ENCODE measurements around the gene PBX4. TPM values are rescaled to one million over a fixed set of nuclear protein-coding genes. Genes with fewer than 3 reads are reported as not detected.
A peak's percentile ranks its signal among the peaks of the same experiment; 100 is the strongest.

The PBX4 gene
- total RNA-seq, 4 donors from 2014 or later, result 3.8 to 15.8 (median 5.9) TPM

GRCh38 chr19:19575411-19575810 is 43.1 kb downstream of the PBX4 start:
- DNase-seq (ENCODE audit: low spot score in 2 of 2), result no peak
- no peak for TF ChIP-seq CTCF (IDR thresholded peaks at IDR 0.05)
- TF ChIP-seq POLR2A (IDR thresholded peaks at IDR 0.05), result no peak
- 84 to 89% methylated on average over 6 of the region's 6 CpGs for WGBS, 2 donors
- intact Hi-C loops (cut with DNase I; ENCODE audit: low total_unique reads), result no loop called here
- H3K4me3 ChIP-seq (ENCODE audit: low read depth, poor library complexity, severe bottlenecking), result no peak overlapping the region

DNA sequence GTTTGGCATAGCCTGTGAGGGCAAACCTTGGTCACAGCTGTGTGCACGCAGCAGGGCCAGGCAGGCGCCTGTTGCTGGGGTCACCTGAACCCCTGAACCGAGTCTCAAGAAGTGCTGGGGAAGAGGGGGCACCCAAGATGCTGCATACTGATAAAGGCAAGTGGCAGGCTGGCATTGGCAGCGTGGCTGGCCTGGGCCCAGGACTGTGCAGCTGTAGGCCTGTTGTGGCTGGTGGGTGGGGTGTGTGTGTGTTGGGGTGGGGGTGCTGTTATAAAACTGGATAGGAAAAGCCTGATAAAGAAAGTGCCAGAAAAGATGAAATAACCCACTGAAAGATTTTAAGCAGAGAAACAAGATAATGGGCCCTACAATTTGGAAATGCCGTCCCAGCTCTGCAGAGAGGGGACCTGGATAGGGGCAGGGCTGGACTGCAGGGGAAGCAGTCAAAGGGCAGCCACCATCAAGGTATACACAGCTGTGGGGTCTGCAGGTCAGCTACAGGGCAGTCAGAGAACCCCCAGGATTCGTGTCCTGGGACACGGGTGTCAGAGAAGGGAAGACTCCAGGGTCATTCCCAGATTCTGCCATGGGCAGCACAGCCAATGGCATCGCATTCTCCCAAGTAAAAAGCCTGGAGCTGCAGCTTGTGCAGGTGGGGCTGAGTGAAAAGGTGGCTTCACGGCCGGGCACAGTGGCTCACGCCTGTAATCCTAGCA is 47.3 kb downstream of the PBX4 start:
- DNase-seq (ENCODE audit: low spot score in 2 of 2), result peak in 1 of 2 donors; percentile 53
- intact Hi-C loops (cut with DNase I; ENCODE audit: low total_unique reads), result no loop called here
- TF ChIP-seq POLR2A (IDR thresholded peaks at IDR 0.05) (no peak), CTCF (IDR thresholded peaks at IDR 0.05) (no peak)
- WGBS, 2 donors, result 86% methylated on average over 11 of the region's 11 CpGs
- no peak overlapping the region for H3K4me3 ChIP-seq (ENCODE audit: low read depth, poor library complexity, severe bottlenecking)

- TF ChIP-seq POLR2A (IDR thresholded peaks at IDR 0.05) (no peak), CTCF (IDR thresholded peaks at IDR 0.05) (no peak)
- no peak for DNase-seq (ENCODE audit: low spot score in 2 of 2)
- intact Hi-C loops (cut with DNase I; ENCODE audit: low total_unique reads), result no loop called here
- WGBS, 2 donors, result 91% methylated on average over 10 of the region's 10 CpGs
- H3K4me3 ChIP-seq (ENCODE audit: low read depth, poor library complexity, severe bottlenecking), result no peak overlapping the region
Observed at GRCh38 chr19:19570571-19570970, 47.9 kb downstream of the PBX4 start.

- intact Hi-C loops (cut with DNase I; ENCODE audit: low total_unique reads), result no loop called here
- TF ChIP-seq CTCF (IDR thresholded peaks at IDR 0.05) (no peak), POLR2A (IDR thresholded peaks at IDR 0.05) (no peak)
- WGBS, 2 donors, result 89 to 91% methylated on average over 25 of the region's 25 CpGs
- H3K4me3 ChIP-seq (ENCODE audit: low read depth, poor library complexity, severe bottlenecking), result no peak overlapping the region
- peak in 1 of 2 donors; percentile 64 for DNase-seq (ENCODE audit: low spot score in 2 of 2)
Observed at GRCh38 chr19:19568802-19569756, 49.4 kb downstream of the PBX4 start.

GRCh38 chr19:19567391-19567790 is 51.1 kb downstream of the PBX4 start:
- DNase-seq (ENCODE audit: low spot score in 2 of 2), result peak in 1 of 2 donors; percentile 84
- 81 to 87% methylated on average over 3 of the region's 3 CpGs for WGBS, 2 donors
- no peak for TF ChIP-seq CTCF (IDR thresholded peaks at IDR 0.05)
- no peak for TF ChIP-seq POLR2A (IDR thresholded peaks at IDR 0.05)
- intact Hi-C loops (cut with DNase I; ENCODE audit: low total_unique reads), result no loop called here
- H3K4me3 ChIP-seq (ENCODE audit: low read depth, poor library complexity, severe bottlenecking), result no peak overlapping the region

All from lower leg skin (tissue), 4 donors.